CD14-positive monocyte (primary cell): ENCODE measurements around the gene AQR. TPM values are rescaled to one million over a fixed set of nuclear protein-coding genes. Genes with fewer than 3 reads are reported as not detected.

Experiments
- DNase-seq, 3 donors: peaks; one replicate each; pipeline ENCODE4 v3.0.0-alpha.2; 2011 to 2022
- H2AFZ ChIP-seq: 2 replicates; pipeline ENCODE4 v1.6.0; 2012; ENCODE audit warnings: mild to moderate bottlenecking, low read depth, low read length, inconsistent platforms; ENCODE audit not compliant: insufficient read depth, poor library complexity, severe bottlenecking
- H3K27ac ChIP-seq, 2 donors: 1 replicate in 1 of 2; 2 replicates in 1 of 2; pipeline ENCODE4 v1.5.1; 2012 to 2013; ENCODE audit warnings: low read length in 2 of 2, control low read depth in 1 of 2, inconsistent platforms in 1 of 2, low read depth in 1 of 2, mild to moderate bottlenecking in 1 of 2
- H3K27me3 ChIP-seq, 2 donors: one replicate each; pipeline versions ENCODE4 v1.6.0 to v1.6.1; 2011 to 2013; ENCODE audit warnings: low read length in 2 of 2; ENCODE audit not compliant: control insufficient read depth in 2 of 2, insufficient read depth in 2 of 2
- H3K36me3 ChIP-seq, 2 donors: replicated peaks in 1 of 2; 1 replicate in 1 of 2; 2 replicates in 1 of 2; pipeline versions ENCODE4 v1.5.1 to v1.6.1; 2012 to 2013; ENCODE audit warnings: low read length in 2 of 2, control low read depth in 1 of 2, inconsistent platforms in 1 of 2, mild to moderate bottlenecking in 1 of 2; ENCODE audit not compliant: insufficient read depth in 2 of 2, control insufficient read depth in 1 of 2
- H3K4me1 ChIP-seq, 2 donors: 1 replicate in 1 of 2; 2 replicates in 1 of 2; pipeline versions ENCODE4 v1.5.1 to v1.6.1; 2012 to 2013; ENCODE audit warnings: low read length in 2 of 2, control low read depth in 1 of 2, inconsistent platforms in 1 of 2, mild to moderate bottlenecking in 1 of 2, moderate library complexity in 1 of 2; ENCODE audit not compliant: insufficient read depth in 2 of 2, control insufficient read depth in 1 of 2
- H3K4me2 ChIP-seq: replicated peaks from 2 replicates; pipeline ENCODE3; 2012; ENCODE audit warnings: low read length, moderate library complexity, mild to moderate bottlenecking; ENCODE audit not compliant: poor library complexity, severe bottlenecking; ENCODE audit errors: extremely low read depth
- H3K4me3 ChIP-seq, 3 experiments: fragments of 200-600 bp in 1 of 3; sonication (generic) in 1 of 3; replicated peaks in 1 of 3; 1 replicate in 2 of 3; 2 replicates in 1 of 3; pipeline ENCODE4 v1.5.1; 2011 to 2013; ENCODE audit warnings: low read length in 3 of 3, mild to moderate bottlenecking in 3 of 3, control low read depth in 2 of 3, low read depth in 2 of 3, inconsistent platforms in 1 of 3, moderate library complexity in 1 of 3
- H3K79me2 ChIP-seq: 2 replicates; pipeline ENCODE4 v1.6.0; 2012; ENCODE audit warnings: mild to moderate bottlenecking, control low read depth, inconsistent platforms, low read length, moderate library complexity; ENCODE audit not compliant: insufficient read depth
- H3K9ac ChIP-seq: 2 replicates; pipeline ENCODE4 v1.6.0; 2017; ENCODE audit warnings: low read length, mild to moderate bottlenecking; ENCODE audit not compliant: insufficient read depth, poor library complexity, severe bottlenecking
- H3K9me3 ChIP-seq, 2 donors: replicated peaks in 1 of 2; 1 replicate in 1 of 2; 2 replicates in 1 of 2; pipeline versions ENCODE4 v1.5.1 to v1.6.1; 2012 to 2013; ENCODE audit warnings: low read length in 2 of 2, control low read depth in 1 of 2; ENCODE audit not compliant: control insufficient read depth in 1 of 2, insufficient read depth in 1 of 2
- H4K20me1 ChIP-seq: 2 replicates; pipeline ENCODE4 v1.6.0; 2012; ENCODE audit warnings: mild to moderate bottlenecking, low read length, control low read depth, moderate library complexity; ENCODE audit not compliant: insufficient read depth
- H3K27ac Mint-ChIP-seq, 7 donors: one replicate each; pipeline ENCODE4 v1.8.0; 2020; ENCODE audit warnings: mild to moderate bottlenecking in 7 of 7, mixed read lengths in 7 of 7, moderate library complexity in 6 of 7, inconsistent platforms in 2 of 7
- H3K27me3 Mint-ChIP-seq, 3 donors: one replicate each; pipeline ENCODE4 v1.8.0; 2021 to 2022; ENCODE audit warnings: low read depth in 3 of 3, mild to moderate bottlenecking in 3 of 3, mixed read lengths in 3 of 3, moderate library complexity in 3 of 3, inconsistent platforms in 1 of 3
- H3K36me3 Mint-ChIP-seq, 2 donors: one replicate each; pipeline ENCODE4 v1.8.0; 2020; ENCODE audit warnings: mixed read lengths in 2 of 2, inconsistent platforms in 1 of 2, mild to moderate bottlenecking in 1 of 2
- H3K4me1 Mint-ChIP-seq: one replicate; pipeline ENCODE4 v1.8.0; 2020; ENCODE audit warnings: mild to moderate bottlenecking, mixed read lengths
- H3K4me3 Mint-ChIP-seq, 2 donors: one replicate each; pipeline ENCODE4 v1.8.0; 2020; ENCODE audit warnings: mild to moderate bottlenecking in 2 of 2, mixed read lengths in 2 of 2, moderate library complexity in 1 of 2
- H3K9me3 Mint-ChIP-seq, 7 donors: one replicate each; pipeline ENCODE4 v1.8.0; 2020 to 2022; ENCODE audit warnings: mixed read lengths in 7 of 7, mild to moderate bottlenecking in 6 of 7, moderate library complexity in 6 of 7, inconsistent platforms in 2 of 7
- WGBS: methylation state at CpG from one replicate; pipeline ENCODE4 v1.1.5; 2013; ENCODE audit warnings: missing lambda C conversion rate; ENCODE audit not compliant: insufficient coverage; 5-methylcytosine and 5-hydroxymethylcytosine counted together
- intact Hi-C, 2 donors: fragments of 100-400 bp; cut with micrococcal nuclease; formaldehyde crosslinking; loops; one replicate each; pipeline versions ENCODE4 v1.15.0 to v1.15.1; 2023
- polyA plus RNA-seq, 3 donors: library from polyadenylated mRNA; depleted of rRNA in 1 of 3; unstranded in 2 of 3; stranded (reverse) in 1 of 3; fragments of 300-500 nt in 2 of 3; fragments of >200 nt in 1 of 3; fragmentation: Illumina TruSeq in 2 of 3; gene quantifications; 1 replicate in 2 of 3; 2 replicates in 1 of 3; pipeline ENCODE4 v1.2.3, GENCODE V29; 2012 to 2021
- TF ChIP-seq, protein P1 (sequence below): fragments of 200-600 bp; IDR thresholded peaks from one replicate; pipeline ENCODE4 v1.8.0; 2022; ENCODE audit warnings: antibody characterized with exemption, mild to moderate bottlenecking

Gene AQR
- polyA plus RNA-seq, 3 donors, result 8.4 to 26.4 (median 16.8) TPM

- H3K9ac ChIP-seq, result no peak overlapping the region
- peaks cover 11 to 25% of the 10 kb centered on the region in 2 donors for H3K36me3 ChIP-seq
- no peaks in the 10 kb centered on the region for H3K4me1 ChIP-seq
- H3K27ac ChIP-seq, result no peak overlapping the region
- TF ChIP-seq, protein P1, sequence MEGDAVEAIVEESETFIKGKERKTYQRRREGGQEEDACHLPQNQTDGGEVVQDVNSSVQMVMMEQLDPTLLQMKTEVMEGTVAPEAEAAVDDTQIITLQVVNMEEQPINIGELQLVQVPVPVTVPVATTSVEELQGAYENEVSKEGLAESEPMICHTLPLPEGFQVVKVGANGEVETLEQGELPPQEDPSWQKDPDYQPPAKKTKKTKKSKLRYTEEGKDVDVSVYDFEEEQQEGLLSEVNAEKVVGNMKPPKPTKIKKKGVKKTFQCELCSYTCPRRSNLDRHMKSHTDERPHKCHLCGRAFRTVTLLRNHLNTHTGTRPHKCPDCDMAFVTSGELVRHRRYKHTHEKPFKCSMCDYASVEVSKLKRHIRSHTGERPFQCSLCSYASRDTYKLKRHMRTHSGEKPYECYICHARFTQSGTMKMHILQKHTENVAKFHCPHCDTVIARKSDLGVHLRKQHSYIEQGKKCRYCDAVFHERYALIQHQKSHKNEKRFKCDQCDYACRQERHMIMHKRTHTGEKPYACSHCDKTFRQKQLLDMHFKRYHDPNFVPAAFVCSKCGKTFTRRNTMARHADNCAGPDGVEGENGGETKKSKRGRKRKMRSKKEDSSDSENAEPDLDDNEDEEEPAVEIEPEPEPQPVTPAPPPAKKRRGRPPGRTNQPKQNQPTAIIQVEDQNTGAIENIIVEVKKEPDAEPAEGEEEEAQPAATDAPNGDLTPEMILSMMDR, result no peak
- Mint-ChIP-seq H3K4me1 (peaks cover 6% of the 10 kb centered on the region), H3K4me3 (no peak overlapping the region), H3K36me3 (peaks cover 15 to 21% of the 10 kb centered on the region in 2 donors), H3K27me3 (peaks cover 0 to 4% (median 0%) of the 10 kb centered on the region in 3 donors), H3K9me3 (no peaks in the 10 kb centered on the region), H3K27ac (no peak overlapping the region)
- H4K20me1 ChIP-seq, result peaks cover 8% of the 10 kb centered on the region
- no peaks in the 10 kb centered on the region for H3K9me3 ChIP-seq
- H3K4me2 ChIP-seq, result no peak overlapping the region
- no peak overlapping the region for H2AFZ ChIP-seq
- H3K79me2 ChIP-seq, result no peaks in the 10 kb centered on the region
- no CpG with 5 or more reads among the region's 2 CpGs for WGBS
- H3K4me3 ChIP-seq, result no peak overlapping the region
- DNase-seq, result no peak
- no peaks in the 10 kb centered on the region for H3K27me3 ChIP-seq
- intact Hi-C loops, result no loop called here
Observed at GRCh38 chr15:34976743-34977142, 7.2 kb upstream of the AQR start.

DNA sequence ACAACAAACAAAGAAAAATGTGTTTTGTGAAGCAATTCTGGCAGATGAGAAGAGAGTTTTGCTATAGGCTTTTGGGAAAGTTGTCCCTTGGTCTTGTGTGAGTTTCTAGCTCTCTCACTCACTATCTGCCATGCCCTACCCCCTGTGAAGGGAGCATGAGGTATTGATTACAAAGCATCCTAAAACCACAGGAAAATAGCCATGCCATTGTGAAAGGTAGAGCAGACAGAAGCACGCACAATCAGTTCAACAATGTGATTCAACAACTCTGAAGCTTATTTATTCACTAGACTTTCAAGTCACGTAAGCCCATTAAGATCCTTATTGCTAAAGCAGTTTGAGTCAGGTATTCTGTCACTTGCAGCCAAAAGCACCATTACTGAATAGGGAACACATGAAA, 6.5 kb upstream of the AQR start:
- peaks cover 9% of the 10 kb centered on the region for H3K4me1 Mint-ChIP-seq
- peaks cover 9 to 15% of the 10 kb centered on the region in 2 donors for H3K36me3 Mint-ChIP-seq
- H3K79me2 ChIP-seq, result no peaks in the 10 kb centered on the region
- H3K27ac ChIP-seq, result no peak overlapping the region
- no CpG with 5 or more reads among the region's 2 CpGs for WGBS
- H3K4me2 ChIP-seq, result no peak overlapping the region
- no peak overlapping the region for H3K9ac ChIP-seq
- H3K4me3 ChIP-seq, result no peak overlapping the region
- H2AFZ ChIP-seq, result no peak overlapping the region
- H3K9me3 ChIP-seq, result no peaks in the 10 kb centered on the region
- H3K4me1 ChIP-seq, result no peaks in the 10 kb centered on the region
- no peak for DNase-seq
- TF ChIP-seq, protein P1, result no peak
- H3K27me3 Mint-ChIP-seq, result peaks cover 0 to 4% (median 0%) of the 10 kb centered on the region in 3 donors
- no peak overlapping the region for H3K27ac Mint-ChIP-seq
- intact Hi-C loops, result no loop called here
- H4K20me1 ChIP-seq, result peaks cover 8% of the 10 kb centered on the region
- no peaks in the 10 kb centered on the region for H3K27me3 ChIP-seq
- no peaks in the 10 kb centered on the region for H3K9me3 Mint-ChIP-seq
- H3K4me3 Mint-ChIP-seq, result no peak overlapping the region
- peaks cover 5 to 19% of the 10 kb centered on the region in 2 donors for H3K36me3 ChIP-seq
